RWPE1 (cell line): ENCODE measurements around the gene HS3ST1.

ENCODE experiments used
- CTCF ChIA-PET: fragments of 350-600 bp; sonication (Branson Sonifier 250); formaldehyde crosslinking; extraction: SDS; loops from one replicate; lab custom pipeline; 2021; lab: Yijun Ruan, JAX
- POLR2A ChIA-PET: fragments of 400-600 bp; formaldehyde crosslinking; extraction: SDS; loops from one replicate; lab custom pipeline; 2020; ENCODE audit warnings: antibody characterized with exemption; ENCODE audit not compliant: low non-redundant PET; lab: Yijun Ruan, JAX
- DNase-seq: peaks from one replicate; pipeline ENCODE4 v3.0.0; 2012; ENCODE audit warnings: low spot score
- H3K27ac ChIP-seq: fragments of 450-650 bp; 2 replicates; pipeline ENCODE4 v1.5.1; 2017
- TF ChIP-seq, protein P1 (sequence below): fragments of 450-650 bp; conservative IDR thresholded peaks from 2 replicates; pipeline ENCODE4 v1.5.1; 2017; ENCODE audit warnings: low read depth, mild to moderate bottlenecking

The HS3ST1 gene

DNA sequence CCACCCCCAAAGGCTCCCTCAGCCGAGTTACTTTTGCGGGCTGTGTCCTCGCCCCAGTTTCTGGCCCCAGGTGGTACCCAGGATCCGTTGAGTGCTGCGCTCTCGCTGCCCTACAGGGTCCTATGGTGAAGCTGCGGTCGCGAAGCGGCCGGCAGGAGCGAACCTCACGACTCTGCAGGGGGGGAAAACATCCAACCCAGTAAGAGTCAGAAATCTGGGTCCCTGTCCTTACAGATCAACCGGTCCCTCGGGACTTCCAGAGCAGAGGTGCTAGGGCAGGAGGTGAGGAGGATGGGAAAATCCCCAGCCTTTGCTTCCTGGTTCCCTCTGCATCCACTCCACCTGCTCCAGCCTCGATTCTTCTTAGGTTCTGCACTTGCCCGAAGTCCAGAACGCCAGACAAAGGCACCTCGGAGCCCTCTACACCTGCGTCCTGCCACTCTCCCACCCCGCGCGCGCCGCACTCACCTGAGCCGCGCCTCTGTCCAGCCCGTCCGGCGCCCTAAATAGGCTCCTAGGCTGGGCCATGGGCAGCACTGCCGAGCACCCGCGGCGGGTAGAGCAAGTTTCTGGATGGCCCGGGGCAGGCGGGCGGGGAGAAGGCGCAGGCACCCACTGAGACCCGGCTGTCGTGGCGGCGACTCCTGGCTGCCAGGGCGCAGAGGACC, at the start of gene HS3ST1:
Gene HS3ST1 (minus strand): TSS at position 664 of the 668 bp plus-strand sequence. CDS start 28,889 bp downstream, outside the sequence.
- DNase-seq: peak; percentile 28
- ChIA-PET POLR2A (no interaction called here), CTCF (interaction anchor here (1.4 kb wide), 1 partner anchor 805 kb away, joined by 3 read pairs; no protein-coding TSS in a partner anchor)
- TF ChIP-seq, protein P1, sequence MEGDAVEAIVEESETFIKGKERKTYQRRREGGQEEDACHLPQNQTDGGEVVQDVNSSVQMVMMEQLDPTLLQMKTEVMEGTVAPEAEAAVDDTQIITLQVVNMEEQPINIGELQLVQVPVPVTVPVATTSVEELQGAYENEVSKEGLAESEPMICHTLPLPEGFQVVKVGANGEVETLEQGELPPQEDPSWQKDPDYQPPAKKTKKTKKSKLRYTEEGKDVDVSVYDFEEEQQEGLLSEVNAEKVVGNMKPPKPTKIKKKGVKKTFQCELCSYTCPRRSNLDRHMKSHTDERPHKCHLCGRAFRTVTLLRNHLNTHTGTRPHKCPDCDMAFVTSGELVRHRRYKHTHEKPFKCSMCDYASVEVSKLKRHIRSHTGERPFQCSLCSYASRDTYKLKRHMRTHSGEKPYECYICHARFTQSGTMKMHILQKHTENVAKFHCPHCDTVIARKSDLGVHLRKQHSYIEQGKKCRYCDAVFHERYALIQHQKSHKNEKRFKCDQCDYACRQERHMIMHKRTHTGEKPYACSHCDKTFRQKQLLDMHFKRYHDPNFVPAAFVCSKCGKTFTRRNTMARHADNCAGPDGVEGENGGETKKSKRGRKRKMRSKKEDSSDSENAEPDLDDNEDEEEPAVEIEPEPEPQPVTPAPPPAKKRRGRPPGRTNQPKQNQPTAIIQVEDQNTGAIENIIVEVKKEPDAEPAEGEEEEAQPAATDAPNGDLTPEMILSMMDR: no peak
- H3K27ac ChIP-seq: no peak within 1 kb of the TSS

DNA sequence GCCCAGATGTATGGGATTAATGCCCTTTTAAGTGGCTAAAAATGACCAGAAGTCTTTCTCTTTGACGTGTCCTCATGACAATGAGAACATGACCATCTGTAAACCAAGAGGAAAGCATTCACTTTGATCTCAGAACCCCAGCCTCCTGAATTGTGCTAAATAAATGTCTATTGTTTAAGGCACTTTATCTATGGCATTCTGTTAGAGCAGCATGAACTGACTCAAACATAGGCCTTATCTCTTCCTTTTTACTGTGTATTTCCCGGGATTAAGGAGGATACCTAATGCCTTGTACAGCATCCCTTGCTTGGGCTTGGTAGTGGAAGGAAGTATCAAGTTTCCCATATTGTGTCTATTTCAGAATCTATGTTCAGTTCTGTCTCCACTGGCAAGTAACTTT, 47.2 kb upstream of the HS3ST1 start:
- CTCF ChIA-PET: no interaction called here
- POLR2A ChIA-PET: no interaction called here
- no peak for DNase-seq
- TF ChIP-seq, protein P1: no peak
- no peak overlapping the region for H3K27ac ChIP-seq

DNA sequence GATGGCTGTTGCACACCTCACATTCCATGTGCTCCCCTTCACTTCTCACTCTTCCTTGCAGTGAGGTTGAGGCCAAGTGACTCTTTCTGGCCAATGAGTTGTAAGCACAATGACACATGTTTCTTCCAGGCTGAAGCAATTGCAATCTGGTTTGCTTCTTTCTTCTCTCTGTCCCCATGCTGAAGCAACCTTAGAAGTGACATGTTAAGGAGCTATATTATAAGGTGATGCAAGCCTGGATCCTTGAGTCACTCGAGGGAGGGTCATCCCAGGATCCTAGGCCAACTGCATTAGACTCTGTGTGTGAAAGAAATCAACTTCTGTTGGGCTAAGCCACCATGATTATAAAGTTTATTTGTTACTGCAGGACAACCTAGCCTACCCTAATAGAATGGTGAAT, 45.5 kb upstream of the HS3ST1 start:
- ChIA-PET POLR2A (no interaction called here), CTCF (no interaction called here)
- H3K27ac ChIP-seq: no peak overlapping the region
- TF ChIP-seq, protein P1: no peak
- no peak for DNase-seq

DNA sequence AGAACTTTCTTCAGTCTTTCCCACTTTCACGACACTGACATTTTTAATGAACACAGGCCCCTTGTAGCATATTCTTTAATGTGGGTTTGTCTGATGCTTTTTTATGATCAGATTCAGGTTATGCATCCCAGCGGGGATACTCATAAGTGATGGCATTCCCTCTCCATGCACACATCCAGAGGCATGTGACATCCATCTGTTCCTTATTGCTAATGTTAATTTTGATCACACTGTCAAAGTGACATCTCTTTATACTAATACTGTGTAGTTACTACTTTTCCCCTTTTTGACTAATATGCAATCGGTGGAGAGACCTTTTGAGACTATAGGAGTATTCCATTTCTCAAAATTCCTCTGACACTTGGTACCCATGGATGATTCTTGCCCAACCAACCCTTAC, 43.8 kb upstream of the HS3ST1 start:
- TF ChIP-seq, protein P1: no peak
- CTCF ChIA-PET: no interaction called here
- H3K27ac ChIP-seq: no peak overlapping the region
- no peak for DNase-seq
- POLR2A ChIA-PET: no interaction called here

DNA sequence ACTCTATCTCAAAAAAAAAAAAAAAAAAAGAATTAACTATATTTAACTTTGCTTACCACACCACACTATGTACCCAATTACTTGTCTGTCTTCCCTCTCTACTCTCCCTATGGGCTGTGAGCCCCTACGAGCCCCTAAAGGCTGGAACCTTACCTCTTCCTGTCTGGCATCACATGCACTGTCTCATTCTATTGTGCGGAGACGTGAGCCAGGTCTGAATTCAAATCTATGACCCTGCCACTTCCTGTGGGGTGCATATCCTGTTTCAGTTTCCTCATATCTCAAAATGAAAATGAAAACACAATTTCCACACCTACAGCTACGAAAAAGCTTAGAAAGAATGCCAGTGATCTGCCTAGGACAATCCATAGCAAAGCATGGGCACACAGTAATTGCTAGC, 42.9 kb upstream of the HS3ST1 start:
- TF ChIP-seq, protein P1: no peak
- DNase-seq: no peak
- CTCF ChIA-PET: no interaction called here
- POLR2A ChIA-PET: no interaction called here
- H3K27ac ChIP-seq: no peak overlapping the region

DNA sequence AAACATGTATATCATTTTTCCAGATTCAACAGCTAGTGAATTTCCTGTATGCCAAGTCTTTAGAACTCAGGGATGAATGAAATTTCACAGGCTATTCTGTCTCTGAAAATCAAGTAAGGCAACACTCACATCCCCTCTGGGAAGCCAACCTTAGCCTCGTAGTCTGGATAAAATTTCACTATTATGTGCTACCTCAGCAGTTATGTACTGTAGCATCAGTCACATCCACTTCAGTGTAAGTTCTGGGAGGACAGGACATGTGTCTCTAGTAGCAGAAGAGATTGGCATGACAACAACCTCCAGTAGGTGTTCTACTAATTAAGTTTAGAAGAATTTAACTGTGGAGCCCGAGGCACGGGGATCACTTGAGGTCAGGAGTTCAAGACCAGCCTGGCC, 42.4 kb upstream of the HS3ST1 start:
- ChIA-PET CTCF (no interaction called here), POLR2A (no interaction called here)
- peak overlapping the region; percentile 56; the same call in 1 of the 2 replicates for H3K27ac ChIP-seq
- no peak for DNase-seq
- TF ChIP-seq, protein P1: no peak
